HCT116 (cell line): Measurements from ENCODE around the gene CCDC87. TPM values are rescaled to one million over a fixed set of nuclear protein-coding genes. Genes with fewer than 3 reads are reported as not detected.

Experiments
- ATAC-seq: fragments of 200-7000 bp; cut with Tn5 transposase; 2 replicates; pipeline ENCODE4 v1.9.1; 2020; ENCODE audit warnings: mild to moderate bottlenecking, moderate library complexity
- BruUV-seq: library from RNA; stranded (reverse); fragments of 400-500 nt; replicated peaks from 2 replicates; lab custom pipeline; 2021; lab: Mats Ljungman, UMichigan
- CTCF ChIA-PET: fragments of 300-600 bp; sonication (Branson Sonifier 250); formaldehyde crosslinking; loops from one replicate; lab custom pipeline; 2021; ENCODE audit warnings: antibody characterized with exemption; lab: Charles Lee
- POLR2A ChIA-PET: fragments of 300-600, 350-600 bp; sonication (Branson Sonifier 250); formaldehyde crosslinking; loops from one replicate; lab custom pipeline; 2021; ENCODE audit warnings: antibody characterized with exemption; lab: Charles Lee
- RAD21 ChIA-PET, 2 experiments: fragments of 300-600 bp; sonication (Branson Sonifier 250); formaldehyde crosslinking; loops; one replicate each; lab custom pipeline; 2023; ENCODE audit warnings: low total read pairs in 2 of 2; ENCODE audit not compliant: uncharacterized antibody in 2 of 2, unreplicated experiment in 2 of 2, low non-redundant PET in 1 of 2; lab: Charles Lee
- DNase-seq: peaks from one replicate; pipeline ENCODE4 v3.0.0-alpha.2; 2010; ENCODE audit warnings: low read depth, low spot score
- H2AFZ ChIP-seq: fragments of 200-600 bp; shearing (Covaris generic), sonication (generic); 2 replicates; pipeline ENCODE4 v1.6.1; 2017; ENCODE audit warnings: low read depth, mixed run types, mixed read lengths, antibody characterized with exemption, low read length; ENCODE audit not compliant: poor library complexity, severe bottlenecking
- H3K27ac ChIP-seq: 2 replicates; pipeline ENCODE4 v1.5.1; 2012; ENCODE audit warnings: low read depth, low read length
- H3K27me3 ChIP-seq: fragments of 200-600 bp; sonication (generic); 2 replicates; pipeline ENCODE4 v1.6.1; 2016; ENCODE audit warnings: mixed run types, low read length, mixed read lengths; ENCODE audit not compliant: insufficient read depth
- H3K36me3 ChIP-seq, 2 experiments: fragments of 200-500 bp in 1 of 2; fragments of 200-600 bp in 1 of 2; sonication (Bioruptor generic) in 1 of 2; sonication (generic) in 1 of 2; 2 replicates each; pipeline versions ENCODE4 v1.5.1 to v1.6.1; 2014 to 2016; ENCODE audit warnings: low read length in 2 of 2, inconsistent platforms in 1 of 2, mixed read lengths in 1 of 2, mixed run types in 1 of 2; ENCODE audit not compliant: insufficient read depth in 2 of 2, control insufficient read depth in 1 of 2
- H3K4me1 ChIP-seq, 2 experiments: fragments of 200-600 bp in 1 of 2; sonication (generic) in 1 of 2; 2 replicates each; pipeline versions ENCODE4 v1.5.1 to v1.6.1; 2012 to 2017; ENCODE audit warnings: low read length in 2 of 2, inconsistent platforms in 1 of 2, mild to moderate bottlenecking in 1 of 2, mixed read lengths in 1 of 2, mixed run types in 1 of 2, moderate library complexity in 1 of 2; ENCODE audit not compliant: insufficient read depth in 2 of 2, control insufficient read depth in 1 of 2
- H3K4me2 ChIP-seq: fragments of 200-600 bp; sonication (generic); 2 replicates; pipeline ENCODE4 v1.6.1; 2017; ENCODE audit warnings: mixed run types, low read length, mixed read lengths
- H3K4me3 ChIP-seq, 2 experiments: fragments of 200-600 bp in 1 of 2; sonication (generic) in 1 of 2; replicated peaks in 1 of 2; 2 replicates each; pipeline ENCODE4 v1.5.1; 2011 to 2016; ENCODE audit warnings: low read length in 2 of 2, control low read depth in 1 of 2, low read depth in 1 of 2, mild to moderate bottlenecking in 1 of 2, mixed read lengths in 1 of 2, mixed run types in 1 of 2
- H3K79me2 ChIP-seq: fragments of 200-600 bp; sonication (generic); 2 replicates; pipeline ENCODE4 v1.6.1; 2017; ENCODE audit warnings: mild to moderate bottlenecking, mixed run types, low read length, moderate library complexity, mixed read lengths; ENCODE audit not compliant: insufficient read depth
- H3K9ac ChIP-seq: fragments of 200-600 bp; sonication (generic); 2 replicates; pipeline ENCODE4 v1.6.1; 2016; ENCODE audit warnings: low read length, mixed read lengths
- H3K9me2 ChIP-seq: fragments of 200-600 bp; sonication (generic), shearing (Covaris generic); 2 replicates; pipeline ENCODE4 v1.6.1; 2017; ENCODE audit warnings: mixed run types, mild to moderate bottlenecking, moderate library complexity; ENCODE audit not compliant: insufficient read depth
- H3K9me3 ChIP-seq, 2 experiments: fragments of 200-500 bp in 1 of 2; fragments of 200-600 bp in 1 of 2; sonication (Bioruptor generic) in 1 of 2; sonication (generic) in 1 of 2; 2 replicates each; pipeline ENCODE4 v1.6.1; 2014 to 2017; ENCODE audit warnings: low read length in 2 of 2, mixed read lengths in 2 of 2, inconsistent platforms in 1 of 2, low read depth in 1 of 2, mild to moderate bottlenecking in 1 of 2, mixed run types in 1 of 2, moderate library complexity in 1 of 2; ENCODE audit not compliant: control insufficient read depth in 1 of 2, insufficient read depth in 1 of 2
- H4K20me1 ChIP-seq: fragments of 200-600 bp; sonication (generic), shearing (Covaris generic); 2 replicates; pipeline ENCODE4 v1.6.1; 2017; ENCODE audit warnings: mixed run types, mild to moderate bottlenecking, moderate library complexity; ENCODE audit not compliant: insufficient read depth
- ATF3 ChIP-seq: IDR thresholded peaks from 2 replicates; pipeline ENCODE4 v1.6.1; 2012
- CBX3 ChIP-seq: IDR thresholded peaks from 2 replicates; pipeline ENCODE4 v1.6.1; 2012; ENCODE audit warnings: low read depth
- CEBPB ChIP-seq: IDR thresholded peaks from 2 replicates; pipeline ENCODE4 v1.6.1; 2012; ENCODE audit warnings: low read depth
- EGR1 ChIP-seq: IDR thresholded peaks from 2 replicates; pipeline ENCODE4 v1.6.1; 2012; ENCODE audit warnings: low read depth
- EZH2 ChIP-seq: fragments of 200-600 bp; sonication (generic); IDR thresholded peaks from 2 replicates; pipeline ENCODE4 v1.6.1; 2017; ENCODE audit warnings: antibody characterized with exemption, mixed run types
- FOSL1 ChIP-seq: IDR thresholded peaks from 2 replicates; pipeline ENCODE4 v1.6.1; 2012; ENCODE audit warnings: low read depth
- JUND ChIP-seq: IDR thresholded peaks from 2 replicates; pipeline ENCODE4 v1.6.1; 2012
- MAX ChIP-seq: IDR thresholded peaks from 2 replicates; pipeline ENCODE4 v1.6.1; 2012
- POLR2A ChIP-seq: IDR thresholded peaks from 2 replicates; pipeline ENCODE4 v1.7.0; 2011; ENCODE audit warnings: borderline replicate concordance; ENCODE audit not compliant: insufficient read depth, insufficient read length; ENCODE audit errors: extremely low read depth
- REST ChIP-seq: IDR thresholded peaks from 2 replicates; pipeline ENCODE4 v1.6.1; 2012; ENCODE audit warnings: low read depth
- SIN3A ChIP-seq: IDR thresholded peaks from 2 replicates; pipeline ENCODE4 v1.6.1; 2012; ENCODE audit warnings: low read depth
- TCF7L2 ChIP-seq: IDR thresholded peaks from 2 replicates; pipeline ENCODE4 v1.7.0; 2011; ENCODE audit warnings: borderline replicate concordance, inconsistent platforms; ENCODE audit not compliant: insufficient read depth, insufficient read length; ENCODE audit errors: extremely low read depth
- YY1 ChIP-seq: IDR thresholded peaks from 2 replicates; pipeline ENCODE4 v1.6.1; 2011; ENCODE audit warnings: low read length, low read depth, moderate library complexity, mild to moderate bottlenecking; ENCODE audit not compliant: insufficient replicate concordance; ENCODE audit errors: extremely low read depth
- ZNF274 ChIP-seq: fragments of 200-500 bp; sonication (Bioruptor generic); IDR thresholded peaks from 2 replicates; pipeline ENCODE4 v1.6.1; 2014; ENCODE audit warnings: mild to moderate bottlenecking, low read depth, low read length, inconsistent platforms
- intact Hi-C: fragments of 100-400 bp; cut with micrococcal nuclease; formaldehyde crosslinking; loops from 2 replicates; pipeline ENCODE4 v1.10.0; 2022
- total RNA-seq: library from RNA; stranded (reverse); gene quantifications from one replicate; pipeline ENCODE4 v1.2.1, GENCODE V29; 2021; ENCODE audit not compliant: unreplicated experiment

The CCDC87 gene
- total RNA-seq, 1 experiment from 2014 or later: 0.39 TPM

- intact Hi-C loops: no loop called here
- CTCF ChIA-PET: interaction anchor here (1.0 to 1.1 kb wide), 2 partner anchors 21 to 61 kb away, joined by 4 read pairs; partner anchors contain the start of genes RBM4 and RBM4B
- no peak; the same call in 1 of the 2 replicates for ATAC-seq
Measured at GRCh38 chr11:66617155-66617834, 24.4 kb upstream of the CCDC87 start.

GRCh38 chr11:66616379-66617154 lies 23.7 kb upstream of the CCDC87 start, which contains the start of gene RBM14:
TSS of gene RBM14 (plus strand) at chr11:66616630. CDS start at chr11:66616721, 91 bp downstream.
- ChIA-PET POLR2A (interaction anchor here (0.6 to 2.1 kb wide), 10 partner anchors 8 to 136 kb away, joined by 3 to 36 read pairs (median 4); partner anchors contain the start of genes DPP3, RBM4 and RBM4B), RAD21 (no interaction called here), CTCF (interaction anchor here (0.6 to 1.1 kb wide), 4 partner anchors 22 to 230 kb away, joined by 3 to 4 read pairs (median 4); partner anchors contain the start of genes RBM4 and RBM4B)
- peaks cover 13 to 30% of the 10 kb centered on the region in 2 experiments for H3K36me3 ChIP-seq
- TSS peak; percentile 44 for BruUV-seq
- peak; percentile 96 for ATAC-seq
- peaks cover 60% of the 10 kb centered on the region for H3K79me2 ChIP-seq
- H3K4me3 ChIP-seq: peak within 1 kb of the TSS; percentile 85 to 97
- peak; percentile 98 for DNase-seq
- no peaks in the 10 kb centered on the region for H3K9me2 ChIP-seq
- H3K9ac ChIP-seq: peak within 1 kb of the TSS; percentile 99
- peak within 1 kb of the TSS; percentile 93 for H3K27ac ChIP-seq
- H3K27me3 ChIP-seq: no peaks in the 10 kb centered on the region
- H2AFZ ChIP-seq: no peak within 1 kb of the TSS
- peaks cover 40% of the 10 kb centered on the region for H4K20me1 ChIP-seq
- H3K4me2 ChIP-seq: peak within 1 kb of the TSS; percentile 93
- intact Hi-C loops: loop anchor here (1.0 kb wide), 1 partner anchor 23 kb away; no protein-coding TSS in a partner anchor
- no peaks in the 10 kb centered on the region for H3K9me3 ChIP-seq
- peaks cover 8 to 45% of the 10 kb centered on the region in 2 experiments; a peak in 3 of 4 replicates for H3K4me1 ChIP-seq
- TF ChIP-seq POLR2A (peak; percentile 86), ZNF274 (no peak), JUND (no peak), CEBPB (no peak), MAX (peak; percentile 88), EZH2 (no peak), FOSL1 (no peak), CBX3 (peak; percentile 34; the same call in 1 of the 2 replicates), TCF7L2 (no peak), EGR1 (peak; percentile 63; the same call in 1 of the 2 replicates), REST (no peak), ATF3 (no peak), SIN3A (peak; percentile 99)

More at GRCh38 chr11:66617155-66617834, 24.4 kb upstream of the CCDC87 start:
- no TSS peak for BruUV-seq
- H4K20me1 ChIP-seq: peaks cover 48% of the 10 kb centered on the region
- POLR2A ChIA-PET: interaction anchor here (1.2 to 2.1 kb wide), 5 partner anchors 10 to 61 kb away, joined by 3 to 36 read pairs (median 7); partner anchors contain the start of genes RBM4 and RBM4B
- peaks cover 19 to 34% of the 10 kb centered on the region in 2 experiments for H3K36me3 ChIP-seq
- H3K79me2 ChIP-seq: peaks cover 67% of the 10 kb centered on the region
- peak overlapping the region; percentile 93 for H3K4me2 ChIP-seq
- H3K9ac ChIP-seq: peak overlapping the region; percentile 99
- DNase-seq: no peak
- H3K9me3 ChIP-seq: no peaks in the 10 kb centered on the region
- no peaks in the 10 kb centered on the region for H3K27me3 ChIP-seq
- no peak for TF ChIP-seq YY1
- TF ChIP-seq EGR1: 0 out of 2 replicates have a peak, but pooled peaks have one; percentile 12
- TF ChIP-seq, all 23 proteins: peak for 1
- Histone ChIP-seq H2AFZ (no peak overlapping the region), H3K27ac (peak overlapping the region; percentile 93), H3K4me1 (peaks cover 6 to 45% of the 10 kb centered on the region in 2 experiments; a peak in 3 of 4 replicates), H3K9me2 (no peaks in the 10 kb centered on the region), H3K4me3 (peak overlapping the region; percentile 85 to 97)
- RAD21 ChIA-PET: no interaction called here
